GM12891 (cell line): ENCODE measurements around the gene FAM131B.

Source experiments
- POLR2A ChIP-seq: IDR thresholded peaks from 2 replicates; pipeline ENCODE4 v1.6.1; 2011; ENCODE audit warnings: low read depth, low read length, control low read depth
- POLR2AphosphoS5 ChIP-seq: IDR thresholded peaks from 2 replicates; pipeline ENCODE4 v1.6.1; 2011; ENCODE audit warnings: low read depth, low read length, control low read depth
- POU2F2 ChIP-seq: IDR thresholded peaks from 2 replicates; pipeline ENCODE4 v1.6.1; 2011; ENCODE audit warnings: low read depth, mild to moderate bottlenecking, control low read depth, low read length, moderate library complexity
- SPI1 ChIP-seq: IDR thresholded peaks from 2 replicates; pipeline ENCODE4 v1.6.1; 2011; ENCODE audit warnings: low read depth, low read length, control low read depth
- TAF1 ChIP-seq: IDR thresholded peaks from 2 replicates; pipeline ENCODE4 v1.6.1; 2011; ENCODE audit warnings: low read depth, low read length, control low read depth

GRCh38 chr7:143354965-143355364 lies 7.5 kb downstream of the FAM131B start:
- TF ChIP-seq POU2F2 (no peak), POLR2A (no peak), POLR2AphosphoS5 (no peak), TAF1 (no peak), SPI1 (no peak)
